Measurements from ENCODE around the gene PTPRT. TPM values are rescaled to one million over a fixed set of nuclear protein-coding genes. Genes with fewer than 3 reads are reported as not detected.

PTPRT gene
- total and polyA plus RNA-seq, 2 of the 4 experiments (the other 2 are of a cell fraction): not detected

- Histone ChIP-seq H4K5ac (ENCODE audit: low read depth, low read length) (no peak overlapping the region), H3K56ac (ENCODE audit: extremely low read depth, insufficient read depth, low read length) (no peak overlapping the region), H3K4me1 (ENCODE audit: control insufficient read depth, insufficient read depth, low read length) (no peaks in the 10 kb centered on the region), H3K9me1 (ENCODE audit: insufficient read depth, low read length) (no peaks in the 10 kb centered on the region), H3K23ac (ENCODE audit: low read depth, low read length) (no peak overlapping the region), H2AFZ (replicated peaks; ENCODE audit: low read length, poor library complexity) (no peak overlapping the region), H3K9me3 (ENCODE audit: control insufficient read depth, insufficient read depth, low read length) (peaks cover 21% of the 10 kb centered on the region), H3K27me3 (ENCODE audit: control insufficient read depth, insufficient read depth, low read length) (no peaks in the 10 kb centered on the region), H3K27ac (ENCODE audit: insufficient read depth, low read length) (no peak overlapping the region), H4K8ac (ENCODE audit: low read depth in 2 of 2, low read length in 2 of 2) (no peak overlapping the region), H4K20me1 (ENCODE audit: insufficient read depth, low read length) (no peaks in the 10 kb centered on the region), H2BK20ac (ENCODE audit: low read depth, low read length) (no peak overlapping the region), H2BK15ac (ENCODE audit: low read depth, low read length) (no peak overlapping the region), H3K4me3 (ENCODE audit: insufficient read depth, low read depth, low read length) (no peak overlapping the region), H2BK120ac (ENCODE audit: low read depth, low read length) (no peak overlapping the region), H3K36me3 (ENCODE audit: control insufficient read depth, insufficient read depth, low read length) (no peaks in the 10 kb centered on the region), H3K9ac (ENCODE audit: low read depth, low read length) (no peak overlapping the region), H2BK5ac (ENCODE audit: low read depth, low read length, poor library complexity, severe bottlenecking) (no peak overlapping the region), H2AK5ac (ENCODE audit: low read depth, low read length) (no peak overlapping the region), H4K91ac (ENCODE audit: insufficient read depth, low read depth, low read length) (no peak overlapping the region), H2AK9ac (replicated peaks; ENCODE audit: low read depth, low read length, poor library complexity) (no peak overlapping the region), H3K4ac (ENCODE audit: low read depth, low read length) (no peak overlapping the region), H3K79me1 (ENCODE audit: low read depth in 1 of 2, low read length in 2 of 2) (no peaks in the 10 kb centered on the region), H3K18ac (ENCODE audit: low read depth, low read length) (no peak overlapping the region), H3K4me2 (ENCODE audit: low read depth, low read length) (no peak overlapping the region), H3K14ac (replicated peaks; ENCODE audit: low read depth, low read length) (no peak overlapping the region)
- ATAC-seq (ENCODE audit: low read depth) (no peak), DNase-seq (no peak)
- CTCF ChIA-PET: no interaction called here
- dilution Hi-C loops (cut with HindIII; ENCODE audit: low sequenced_read_pairs, unreplicated experiment): no loop called here
- in situ Hi-C loops (cut with MboI; ENCODE audit: low sequenced_read_pairs): no loop called here
- intact Hi-C loops (cut with micrococcal nuclease): no loop called here
- BruUV-seq (replicated peaks): no TSS peak
- no peak for TF ChIP-seq USF2 (IDR thresholded peaks at IDR 0.05; ENCODE audit: low read depth, low read length)
- no peak for TF ChIP-seq SMC3 (IDR thresholded peaks at IDR 0.05; ENCODE audit: low read depth, low read length)
- no peak for TF ChIP-seq RFX5 (IDR thresholded peaks at IDR 0.05; ENCODE audit: low read depth, low read length)
- no peak for TF ChIP-seq BHLHE40 (IDR thresholded peaks at IDR 0.05; ENCODE audit: low read depth, low read length)
- TF ChIP-seq MAFK (IDR thresholded peaks at IDR 0.05; ENCODE audit: low read depth, low read length): no peak
- TF ChIP-seq RCOR1 (IDR thresholded peaks at IDR 0.05; ENCODE audit: insufficient replicate concordance, low read length): no peak
- no peak for TF ChIP-seq CHD1 (IDR thresholded peaks at IDR 0.05; ENCODE audit: low read depth, low read length)
- TF ChIP-seq FOS (IDR thresholded peaks at IDR 0.05; ENCODE audit: low read depth, low read length): no peak
- TF ChIP-seq CTCF (conservative IDR thresholded peaks at IDR 0.05; ENCODE audit: low read depth, low read length): no peak
- TF ChIP-seq NFE2L2 (IDR thresholded peaks at IDR 0.05; ENCODE audit: low read depth, low read length): no peak
- TF ChIP-seq RAD21 (IDR thresholded peaks at IDR 0.05; ENCODE audit: low read length): no peak
- TF ChIP-seq, protein P1, sequence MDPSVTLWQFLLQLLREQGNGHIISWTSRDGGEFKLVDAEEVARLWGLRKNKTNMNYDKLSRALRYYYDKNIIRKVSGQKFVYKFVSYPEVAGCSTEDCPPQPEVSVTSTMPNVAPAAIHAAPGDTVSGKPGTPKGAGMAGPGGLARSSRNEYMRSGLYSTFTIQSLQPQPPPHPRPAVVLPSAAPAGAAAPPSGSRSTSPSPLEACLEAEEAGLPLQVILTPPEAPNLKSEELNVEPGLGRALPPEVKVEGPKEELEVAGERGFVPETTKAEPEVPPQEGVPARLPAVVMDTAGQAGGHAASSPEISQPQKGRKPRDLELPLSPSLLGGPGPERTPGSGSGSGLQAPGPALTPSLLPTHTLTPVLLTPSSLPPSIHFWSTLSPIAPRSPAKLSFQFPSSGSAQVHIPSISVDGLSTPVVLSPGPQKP (IDR thresholded peaks at IDR 0.05; ENCODE audit: borderline replicate concordance, low read depth, low read length): no peak
- TF ChIP-seq MXI1 (IDR thresholded peaks at IDR 0.05; ENCODE audit: borderline replicate concordance, low read depth, low read length): no peak
- TF ChIP-seq MAZ (IDR thresholded peaks at IDR 0.05; ENCODE audit: borderline replicate concordance, low read depth, low read length): no peak
- TF ChIP-seq POLR2A (IDR thresholded peaks at IDR 0.05; ENCODE audit: low read depth, low read length): no peak
- TF ChIP-seq CEBPB (IDR thresholded peaks at IDR 0.05; ENCODE audit: low read depth, low read length): no peak
- whole genome bisulfite sequencing, 2 experiments (ENCODE audit: extremely low coverage in 2 of 2, insufficient read length in 1 of 2): 20% methylated on average over 1 of the region's 5 CpGs; no CpG with 5 or more reads in 1 of the 2 experiments
- POLR2A ChIA-PET (ENCODE audit: unreplicated experiment): no interaction called here
These were observed 353.4 kb downstream of the PTPRT start for GRCh38 chr20:42836339-42836738.

Measured in IMR-90 (cell line).